GM18502 (cell line): ENCODE data around the gene DNAJB4.
"Not testable (repeated sequence)": the region's sequence is repeated elsewhere in the genome, so short reads cannot be mapped to it uniquely, and the experiment has no call there.

Source experiments
- ATAC-seq: cut with Tn5 transposase; IDR thresholded peaks from one replicate; pipeline ENCODE4 v1.9.1; 2021; ENCODE audit warnings: mild to moderate bottlenecking; ENCODE audit not compliant: unreplicated experiment, poor library complexity

Gene DNAJB4

DNA sequence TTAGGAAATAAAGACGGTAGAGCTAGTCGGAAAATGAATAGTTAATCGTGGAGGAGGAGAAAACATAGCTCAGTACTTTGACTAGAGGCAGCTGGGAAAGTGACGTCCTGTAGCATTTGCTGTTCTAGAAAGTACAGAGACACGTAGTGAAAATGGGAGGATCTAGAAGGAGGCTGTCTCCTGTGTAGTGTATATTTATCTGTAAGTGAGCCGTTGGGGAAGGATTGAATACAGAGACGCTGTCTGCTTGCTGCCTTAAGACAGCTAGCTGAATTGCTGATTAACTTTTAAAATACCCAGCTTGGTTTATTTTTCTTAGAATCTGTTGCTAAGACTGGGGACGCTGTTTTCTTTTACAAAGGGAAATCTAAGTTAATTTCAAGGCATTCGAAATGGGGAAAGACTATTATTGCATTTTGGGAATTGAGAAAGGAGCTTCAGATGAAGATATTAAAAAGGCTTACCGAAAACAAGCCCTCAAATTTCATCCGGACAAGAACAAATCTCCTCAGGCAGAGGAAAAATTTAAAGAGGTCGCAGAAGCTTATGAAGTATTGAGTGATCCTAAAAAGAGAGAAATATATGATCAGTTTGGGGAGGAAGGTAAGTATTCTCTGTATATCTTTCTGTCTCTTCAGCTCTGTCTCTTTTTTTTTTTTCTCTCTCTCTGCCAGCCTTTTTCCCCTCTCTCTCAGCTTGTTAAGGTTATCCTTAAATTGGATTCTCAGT is at the start of gene DNAJB4:
TSS of gene DNAJB4 (plus strand) at position 221 of the 729 bp plus-strand sequence. CDS start at position 393, 172 bp downstream.
- ATAC-seq, result peak; percentile 98

DNA sequence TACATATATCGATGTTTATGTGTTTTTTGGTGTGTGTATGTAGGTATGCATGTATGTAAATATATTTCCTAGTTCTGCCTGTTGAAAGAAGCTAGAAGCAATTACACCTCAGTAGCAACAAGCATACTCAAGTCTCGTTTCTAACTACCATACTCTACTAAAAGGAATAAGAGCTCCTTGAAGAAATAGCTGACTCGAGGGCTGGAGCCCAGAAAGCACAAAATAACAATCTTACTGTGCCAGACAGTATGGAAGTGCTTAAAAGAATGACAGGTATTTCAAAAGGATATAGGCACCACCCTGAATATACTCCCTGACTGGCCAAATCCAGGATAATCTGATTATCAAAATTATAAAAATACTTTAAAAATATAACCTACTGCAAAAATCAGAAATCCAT is 49.0 kb upstream of the DNAJB4 start:
- no peak for ATAC-seq

- ATAC-seq, result no peak
These were observed 48.3 kb upstream of the DNAJB4 start for GRCh38 chr1:77956464-77956863.

- no peak for ATAC-seq
These were observed 46.3 kb upstream of the DNAJB4 start for GRCh38 chr1:77958391-77958790.

- no peak for ATAC-seq
These were observed 45.9 kb upstream of the DNAJB4 start for GRCh38 chr1:77958850-77959249.

GRCh38 chr1:77961392-77961791 is 43.3 kb upstream of the DNAJB4 start:
- ATAC-seq, result no peak

DNA sequence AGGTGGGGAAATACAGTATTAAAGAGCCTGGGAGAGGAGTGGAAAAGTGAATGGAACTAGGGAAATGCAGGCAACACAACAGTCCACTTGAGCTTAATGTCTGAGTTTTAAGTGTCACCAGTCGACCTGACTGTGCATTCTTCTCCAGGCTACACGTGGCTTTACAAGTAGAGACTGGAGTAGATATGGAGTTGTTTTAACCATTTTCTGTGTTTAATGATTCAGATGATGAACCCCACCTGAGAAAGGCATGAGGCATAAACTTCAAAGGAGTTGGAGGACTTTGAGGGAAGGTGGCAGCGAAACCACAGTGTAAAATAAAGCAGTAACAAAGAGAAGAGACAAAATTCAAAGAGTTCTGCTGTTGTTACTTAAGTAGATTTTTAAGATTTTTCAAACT is 38.4 kb upstream of the DNAJB4 start:
- no peak for ATAC-seq

GRCh38 chr1:77970192-77970591 is 34.5 kb upstream of the DNAJB4 start:
- ATAC-seq, result no peak

- no peak for ATAC-seq
These were observed 32.7 kb upstream of the DNAJB4 start for GRCh38 chr1:77972080-77972479.

DNA sequence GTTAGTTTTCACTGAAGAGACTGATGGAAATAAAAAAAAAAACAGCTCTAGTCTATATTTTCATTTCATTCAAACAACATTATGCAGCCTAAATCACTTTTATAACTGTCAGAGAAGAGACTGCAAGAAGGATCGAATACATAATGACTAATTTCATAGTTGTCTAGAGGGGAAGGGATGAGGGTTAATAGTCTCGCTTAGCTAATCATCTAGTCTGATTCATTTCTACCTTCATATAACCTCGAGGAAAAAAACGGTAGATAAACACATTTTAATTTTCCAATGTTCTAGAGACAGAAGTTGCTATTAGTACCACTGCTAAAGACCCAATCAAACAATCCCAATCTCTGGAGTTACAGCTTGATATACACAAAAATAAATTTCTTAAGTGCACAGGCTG is 29.4 kb upstream of the DNAJB4 start:
- no peak for ATAC-seq

DNA sequence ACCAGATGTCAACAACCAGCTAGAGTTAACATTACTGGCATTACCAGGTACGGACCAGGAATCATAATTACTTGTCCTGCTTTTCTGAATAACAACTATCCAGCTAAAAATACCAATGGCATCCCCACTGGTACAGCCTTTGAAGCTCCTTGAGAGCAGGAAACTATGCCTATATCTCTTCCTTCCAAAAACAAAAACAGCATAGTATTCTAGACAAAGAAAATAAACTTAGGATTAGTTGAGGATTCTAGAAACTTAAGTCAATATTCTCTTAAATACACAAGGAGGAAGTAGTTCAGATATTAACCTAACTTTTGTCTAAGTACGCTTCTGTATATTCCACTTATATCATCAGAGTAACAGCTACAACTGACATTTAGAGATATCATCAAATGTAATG is 28.8 kb upstream of the DNAJB4 start:
- ATAC-seq, result no peak

DNA sequence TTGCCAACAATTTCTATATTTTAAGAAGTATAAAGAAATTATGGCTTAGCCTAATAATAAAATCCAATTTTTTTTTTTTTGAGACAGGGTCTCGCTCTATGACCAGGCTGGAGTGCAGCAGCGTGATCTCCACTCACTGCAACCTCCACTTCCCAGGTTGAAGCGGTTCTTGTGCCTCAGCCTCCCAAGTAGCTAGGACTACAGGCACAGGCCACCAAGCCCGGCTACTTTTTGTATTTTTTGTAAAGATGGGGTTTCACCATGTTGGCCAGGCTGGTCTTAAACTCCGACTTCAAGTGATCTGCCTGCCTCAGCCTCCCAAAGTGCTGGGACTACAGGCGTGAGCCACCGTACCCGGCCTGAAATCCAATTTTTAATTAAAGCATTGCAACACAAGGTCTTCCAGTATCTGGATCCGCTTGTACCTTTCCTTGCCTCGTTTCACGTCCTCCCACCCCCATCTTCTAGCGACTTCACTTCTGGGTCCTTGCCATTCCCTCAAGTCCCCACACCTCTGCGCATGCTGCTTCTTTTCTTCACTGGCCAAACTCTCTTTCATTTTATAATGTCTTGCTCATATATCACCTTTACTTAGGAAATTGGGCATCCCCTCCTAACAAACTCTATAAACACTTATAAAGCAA is 28.2 kb upstream of the DNAJB4 start:
- no peak for ATAC-seq

DNA sequence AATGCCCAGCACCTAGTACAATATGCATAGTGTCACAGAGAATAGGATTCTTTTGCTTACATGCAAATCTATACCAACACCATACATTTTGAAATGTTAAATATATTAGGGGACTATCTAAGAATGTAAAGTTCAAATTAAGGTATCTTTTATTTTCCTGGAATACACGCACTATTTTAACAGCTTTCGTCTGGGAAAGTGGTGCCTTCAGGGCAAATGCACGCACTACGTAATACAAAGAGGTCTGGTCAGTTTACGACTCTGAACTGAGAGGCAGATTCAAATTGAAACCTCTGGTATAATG is 26.8 kb upstream of the DNAJB4 start:
- no peak for ATAC-seq

DNA sequence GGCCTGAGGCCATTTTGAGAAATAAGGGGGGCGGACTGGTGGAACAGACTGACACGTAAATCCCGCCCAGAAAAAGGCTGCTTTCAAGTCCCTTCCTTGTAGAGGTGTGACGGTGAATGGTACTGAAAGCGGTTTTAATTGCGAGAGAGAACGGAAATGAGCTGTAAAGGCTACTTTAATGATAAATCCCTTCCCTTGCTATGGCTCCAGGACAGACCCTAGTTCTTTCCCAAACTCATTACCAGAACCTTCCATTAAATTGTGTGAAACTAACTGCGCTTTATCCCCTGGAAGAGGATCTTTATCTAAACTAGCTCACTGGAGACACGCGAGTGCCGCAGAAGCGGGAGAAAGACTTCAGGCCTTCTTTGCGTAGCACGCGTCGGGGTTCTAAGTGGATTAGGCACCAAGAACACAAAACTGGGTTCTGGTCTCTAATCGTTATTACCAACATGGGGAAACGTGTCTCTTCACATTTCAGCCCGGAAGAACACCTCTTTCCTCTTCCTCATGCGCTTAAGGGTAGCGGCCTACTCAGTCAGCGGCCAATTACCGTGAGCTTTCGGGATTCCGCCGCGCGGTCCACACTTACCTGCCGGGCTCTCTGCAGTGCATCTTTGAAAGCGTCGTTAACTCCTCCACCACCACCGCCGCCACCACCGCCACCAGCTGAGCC is 26.3 kb upstream of the DNAJB4 start:
- ATAC-seq, result peak; percentile 73

DNA sequence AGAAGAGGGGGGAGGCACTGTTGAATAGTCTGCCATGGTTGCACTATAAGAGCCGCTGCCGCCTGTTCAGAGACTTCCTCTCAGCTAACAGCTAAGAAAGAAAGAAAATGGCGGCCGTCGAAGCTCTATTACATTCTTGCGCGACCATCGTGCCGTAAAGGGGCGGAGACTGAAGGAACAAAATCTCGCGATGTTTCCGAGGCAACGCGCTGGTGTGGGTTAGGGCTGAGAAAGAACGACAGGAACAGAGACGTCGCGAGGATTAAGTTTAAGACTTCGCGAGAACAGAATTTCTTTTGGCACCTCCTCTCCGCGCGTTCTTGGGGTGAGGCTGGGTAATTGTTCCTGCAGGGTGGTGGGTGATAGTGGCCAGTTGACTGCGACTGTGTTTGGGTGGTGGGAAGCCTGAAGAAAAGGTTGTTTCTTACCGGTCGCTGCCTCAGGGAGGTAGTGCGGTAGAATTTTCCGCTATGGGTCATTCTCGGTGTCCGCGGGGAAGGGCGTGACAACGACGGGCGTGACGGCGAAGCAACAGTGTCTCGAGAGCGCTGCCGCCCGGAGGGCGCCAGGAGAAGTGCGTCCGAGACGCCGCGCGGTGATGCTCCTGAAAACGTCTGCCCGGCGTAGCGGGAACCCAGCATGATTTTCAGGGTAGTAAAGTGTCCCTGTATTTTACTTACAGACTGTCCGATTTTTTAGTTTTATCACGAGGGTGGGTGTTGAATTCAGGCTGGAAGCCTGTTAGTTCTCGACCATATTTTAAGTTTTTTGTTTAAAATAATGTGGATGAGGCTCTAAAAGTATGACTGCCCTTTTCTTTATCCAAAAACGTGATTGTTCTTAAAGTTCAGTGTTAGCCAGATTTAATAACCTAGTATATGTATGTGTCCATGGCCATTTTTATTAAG is 25.5 kb upstream of the DNAJB4 start, which contains the start of gene FUBP1:
TSS of gene FUBP1 (minus strand) at position 104 of the 908 bp plus-strand sequence. CDS start at position 36, 68 bp downstream.
- peak; percentile 79 for ATAC-seq

DNA sequence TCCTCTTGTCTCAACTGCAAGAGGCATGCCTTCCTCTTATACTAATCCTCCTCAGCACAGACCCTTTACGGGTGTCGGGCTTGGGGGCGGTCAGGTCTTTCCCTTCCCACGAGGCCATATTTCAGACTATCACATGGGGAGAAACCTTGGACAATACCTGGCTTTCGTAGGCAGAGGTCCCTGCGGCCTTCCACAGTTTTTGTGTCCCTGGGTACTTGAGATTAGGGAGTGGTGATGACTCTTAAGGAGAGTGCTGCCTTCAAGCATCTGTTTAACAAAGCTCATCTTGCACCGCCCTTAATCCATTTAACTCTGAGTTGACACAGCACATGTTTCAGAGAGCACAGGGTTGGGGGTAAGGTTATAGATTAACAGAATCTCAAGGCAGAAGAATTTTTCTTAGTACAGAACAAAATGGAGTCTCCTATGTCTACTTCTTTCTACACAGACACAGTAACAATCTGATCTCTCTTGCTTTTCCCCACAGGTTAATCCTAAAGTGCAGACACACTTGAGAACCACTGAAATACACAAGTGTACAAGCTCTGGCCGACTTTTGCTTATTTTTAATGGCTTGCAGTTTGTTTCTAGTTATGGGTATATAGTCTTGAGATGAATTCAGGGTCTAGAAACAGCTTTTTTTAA is 21.3 kb upstream of the DNAJB4 start:
- not testable (repeated sequence) for ATAC-seq

GRCh38 chr1:77983997-77984355 is 20.8 kb upstream of the DNAJB4 start:
- no peak for ATAC-seq

DNA sequence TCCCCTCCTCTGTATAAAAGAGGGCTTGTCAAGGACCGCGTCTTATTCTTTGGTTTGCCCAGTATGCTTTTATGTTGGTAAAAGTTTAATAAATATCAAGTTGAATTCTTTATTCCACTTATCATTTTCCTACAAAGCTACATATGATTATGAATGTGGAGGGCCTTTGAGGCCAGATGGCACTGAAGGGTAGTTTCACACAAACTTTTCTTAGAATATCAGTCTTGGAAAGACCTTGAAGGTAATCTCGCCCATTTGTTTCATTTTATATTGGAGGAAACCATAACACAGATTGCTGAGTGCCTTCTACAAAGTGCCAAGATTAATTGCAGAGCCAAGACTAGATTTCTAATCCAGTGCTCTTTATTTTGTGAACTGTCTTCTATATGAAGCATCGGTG is 20.1 kb upstream of the DNAJB4 start:
- ATAC-seq, result no peak

- no peak for ATAC-seq
These were observed 17.9 kb upstream of the DNAJB4 start for GRCh38 chr1:77986810-77987209.

DNA sequence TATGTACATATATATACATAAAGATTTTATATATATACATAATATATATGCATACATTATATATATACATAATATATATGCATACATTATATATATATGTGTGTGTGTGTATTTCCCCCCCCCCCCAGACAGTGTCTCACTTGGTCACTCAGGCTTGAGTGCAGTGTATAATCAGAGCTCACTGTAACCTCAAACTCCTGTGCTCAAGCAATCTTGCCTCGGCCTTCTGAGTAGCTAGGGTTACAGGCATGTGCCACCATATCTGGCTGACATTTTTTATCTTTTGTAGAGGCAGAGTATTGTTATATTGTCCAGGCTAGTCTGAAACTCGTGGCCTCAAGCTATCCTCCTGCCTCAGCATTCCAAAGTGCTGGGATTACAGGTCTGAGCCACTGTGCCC is 16.8 kb upstream of the DNAJB4 start:
- ATAC-seq, result no peak
